ENCODE data around the gene KCNIP4. TPM values are rescaled to one million over a fixed set of nuclear protein-coding genes. Genes with fewer than 3 reads are reported as not detected.

KCNIP4 gene
- total and polyA plus RNA-seq, 2 donors (not counting 1 experiment from before 2014, with no cell fraction given) = not detected

- Histone ChIP-seq H3K9ac (ENCODE audit: low read length) (no peak overlapping the region), H2AFZ (ENCODE audit: insufficient read depth, low read depth, low read length, poor library complexity, severe bottlenecking) (no peak overlapping the region), H4K20me1 (ENCODE audit: control insufficient read depth, insufficient read depth, low read length, poor library complexity, severe bottlenecking) (no peaks in the 10 kb centered on the region), H3K9me3 (ENCODE audit: control extremely low read depth in 1 of 3, control insufficient read depth in 2 of 3, insufficient read depth in 1 of 3, low read length in 2 of 3) (peaks cover 0 to 2% (median 0%) of the 10 kb centered on the region in 3 donors), H3K4me1 (ENCODE audit: control insufficient read depth in 2 of 2, insufficient read depth in 2 of 2, low read length in 2 of 2) (no peaks in the 10 kb centered on the region), H3K27me3 (replicated peaks in 1 of 4; ENCODE audit: control extremely low read depth in 1 of 4, control insufficient read depth in 3 of 4, insufficient read depth in 4 of 4, low read length in 3 of 4) (no peaks in the 10 kb centered on the region), H3K27ac (ENCODE audit: low read length in 2 of 2) (no peak overlapping the region), H3K79me2 (ENCODE audit: control insufficient read depth, insufficient read depth, low read length) (no peaks in the 10 kb centered on the region), H3K4me2 (replicated peaks; ENCODE audit: low read depth, low read length, poor library complexity, severe bottlenecking) (no peak overlapping the region), H3K36me3 (replicated peaks in 1 of 2; ENCODE audit: control extremely low read depth in 1 of 2, control insufficient read depth in 1 of 2, extremely low read depth in 1 of 2, insufficient read depth in 2 of 2, low read length in 1 of 2) (no peaks in the 10 kb centered on the region), H3K4me3 (ENCODE audit: control extremely low read depth in 1 of 5, extremely low read depth in 1 of 5, insufficient read depth in 1 of 5, low read depth in 2 of 5, low read length in 4 of 5) (no peak overlapping the region)
- no peaks in the 10 kb centered on the region for H3K27me3 Mint-ChIP-seq
- ATAC-seq (ENCODE audit: low read depth) (no peak), DNase-seq (no peak)
- ChIA-PET POLR2A (no interaction called here), CTCF (no interaction called here)
- no peak overlapping the region for H3K4me3 Mint-ChIP-seq
- no peak overlapping the region for H3K27ac Mint-ChIP-seq
- H3K9me3 Mint-ChIP-seq (ENCODE audit: insufficient read depth) = no peaks in the 10 kb centered on the region
- no peaks in the 10 kb centered on the region for H3K4me1 Mint-ChIP-seq
- TF ChIP-seq CTCF (IDR thresholded peaks at IDR 0.05) (no peak), EZH2 (IDR thresholded peaks at IDR 0.05; ENCODE audit: borderline replicate concordance, insufficient read depth, low read depth, low read length, poor library complexity, severe bottlenecking) (no peak)
- intact Hi-C loops (cut with micrococcal nuclease) = no loop called here
- 95% methylated on average over 4 of the region's 4 CpGs for WGBS (ENCODE audit: insufficient coverage)
These were observed 953.0 kb downstream of the KCNIP4 start for GRCh38 chr4:20995610-20996009.

- H3K4me3 ChIP-seq (ENCODE audit: control extremely low read depth in 1 of 5, extremely low read depth in 1 of 5, insufficient read depth in 1 of 5, low read depth in 2 of 5, low read length in 4 of 5) = no peak overlapping the region
- no peaks in the 10 kb centered on the region for H3K9me3 Mint-ChIP-seq (ENCODE audit: insufficient read depth)
- no peaks in the 10 kb centered on the region for H3K27me3 ChIP-seq (replicated peaks in 1 of 4; ENCODE audit: control extremely low read depth in 1 of 4, control insufficient read depth in 3 of 4, insufficient read depth in 4 of 4, low read length in 3 of 4)
- H3K4me3 Mint-ChIP-seq = no peak overlapping the region
- H3K9me3 ChIP-seq (ENCODE audit: control extremely low read depth in 1 of 3, control insufficient read depth in 2 of 3, insufficient read depth in 1 of 3, low read length in 2 of 3) = peaks cover 0 to 2% (median 0%) of the 10 kb centered on the region in 3 donors
- H3K27ac ChIP-seq (ENCODE audit: low read length in 2 of 2) = no peak overlapping the region
- no peak for DNase-seq
- H3K4me2 ChIP-seq (replicated peaks; ENCODE audit: low read depth, low read length, poor library complexity, severe bottlenecking) = no peak overlapping the region
- TF ChIP-seq EZH2 (IDR thresholded peaks at IDR 0.05; ENCODE audit: borderline replicate concordance, insufficient read depth, low read depth, low read length, poor library complexity, severe bottlenecking) = no peak
- TF ChIP-seq CTCF (IDR thresholded peaks at IDR 0.05) = no peak
- no peaks in the 10 kb centered on the region for H3K4me1 Mint-ChIP-seq
- H3K36me3 ChIP-seq (replicated peaks in 1 of 2; ENCODE audit: control extremely low read depth in 1 of 2, control insufficient read depth in 1 of 2, extremely low read depth in 1 of 2, insufficient read depth in 2 of 2, low read length in 1 of 2) = no peaks in the 10 kb centered on the region
- ChIA-PET CTCF (no interaction called here), POLR2A (no interaction called here)
- no peak overlapping the region for H3K27ac Mint-ChIP-seq
- intact Hi-C loops (cut with micrococcal nuclease) = no loop called here
- no peak overlapping the region for H3K9ac ChIP-seq (ENCODE audit: low read length)
- no peaks in the 10 kb centered on the region for H4K20me1 ChIP-seq (ENCODE audit: control insufficient read depth, insufficient read depth, low read length, poor library complexity, severe bottlenecking)
- no peaks in the 10 kb centered on the region for H3K79me2 ChIP-seq (ENCODE audit: control insufficient read depth, insufficient read depth, low read length)
- no peak for ATAC-seq (ENCODE audit: low read depth)
- H2AFZ ChIP-seq (ENCODE audit: insufficient read depth, low read depth, low read length, poor library complexity, severe bottlenecking) = no peak overlapping the region
- H3K4me1 ChIP-seq (ENCODE audit: control insufficient read depth in 2 of 2, insufficient read depth in 2 of 2, low read length in 2 of 2) = no peaks in the 10 kb centered on the region
- WGBS (ENCODE audit: insufficient coverage) = no CpG with 5 or more reads among the region's 3 CpGs
- no peaks in the 10 kb centered on the region for H3K27me3 Mint-ChIP-seq
These were observed 953.6 kb downstream of the KCNIP4 start for GRCh38 chr4:20995015-20995414.
